HEK293 (cell line): ENCODE results near the gene SH3TC1.
A peak's percentile ranks its signal among the peaks of the same experiment; 100 is the strongest.

ENCODE experiments used
- BCL11B ChIP-seq: fragments of 450-650 bp; formaldehyde crosslinking; IDR thresholded peaks from 2 replicates; pipeline ENCODE4 v1.5.1; 2016; ENCODE audit warnings: low read depth, missing biosample characterization, missing genetic modification characterization
- CTCF ChIP-seq: fragments of 450-650 bp; formaldehyde crosslinking; IDR thresholded peaks from 2 replicates; pipeline ENCODE4 v1.5.1; 2016; ENCODE audit warnings: missing biosample characterization, missing genetic modification characterization
- GLIS2 ChIP-seq: fragments of 450-650 bp; formaldehyde crosslinking; IDR thresholded peaks from 2 replicates; pipeline ENCODE4 v1.5.1; 2016; ENCODE audit warnings: missing biosample characterization, missing genetic modification characterization
- HIC1 ChIP-seq: fragments of 450-650 bp; formaldehyde crosslinking; IDR thresholded peaks from 2 replicates; pipeline ENCODE4 v1.5.1; 2016; ENCODE audit warnings: missing biosample characterization, missing genetic modification characterization
- HOXD13 ChIP-seq: sonication (generic); formaldehyde crosslinking; IDR thresholded peaks from 2 replicates; pipeline ENCODE4 v1.8.0; 2022; ENCODE audit warnings: missing genetic modification reagents, borderline replicate concordance
- IKZF3 ChIP-seq: fragments of 450-650 bp; IDR thresholded peaks from 2 replicates; pipeline ENCODE4 v1.5.0; 2018; ENCODE audit warnings: missing biosample characterization, mild to moderate bottlenecking, missing genetic modification characterization, moderate library complexity
- KLF17 ChIP-seq: fragments of 450-650 bp; formaldehyde crosslinking; IDR thresholded peaks from 2 replicates; pipeline ENCODE4 v1.5.1; 2016; ENCODE audit warnings: missing biosample characterization, missing genetic modification characterization
- KLF7 ChIP-seq: fragments of 450-650 bp; formaldehyde crosslinking; IDR thresholded peaks from 2 replicates; pipeline ENCODE4 v1.5.1; 2016; ENCODE audit warnings: missing biosample characterization, missing genetic modification characterization, borderline replicate concordance
- PATZ1 ChIP-seq: fragments of 450-650 bp; formaldehyde crosslinking; IDR thresholded peaks from 2 replicates; pipeline ENCODE4 v1.5.1; 2016; ENCODE audit warnings: missing biosample characterization, missing genetic modification characterization
- PRDM6 ChIP-seq: fragments of 450-650 bp; formaldehyde crosslinking; IDR thresholded peaks from 2 replicates; pipeline ENCODE4 v1.5.1; 2017; ENCODE audit warnings: missing biosample characterization, missing genetic modification characterization
- ZBTB11 ChIP-seq: fragments of 450-650 bp; formaldehyde crosslinking; conservative IDR thresholded peaks from 2 replicates; pipeline ENCODE4 v1.5.1; 2016; ENCODE audit warnings: low read depth, missing biosample characterization, missing genetic modification characterization
- ZBTB20 ChIP-seq: fragments of 450-650 bp; formaldehyde crosslinking; IDR thresholded peaks from 2 replicates; pipeline ENCODE4 v1.5.1; 2016; ENCODE audit warnings: missing biosample characterization, missing genetic modification characterization
- ZBTB48 ChIP-seq: fragments of 450-650 bp; formaldehyde crosslinking; IDR thresholded peaks from 2 replicates; pipeline ENCODE4 v1.5.1; 2016; ENCODE audit warnings: missing biosample characterization, missing genetic modification characterization
- ZNF10 ChIP-seq: fragments of 450-650 bp; formaldehyde crosslinking; IDR thresholded peaks from 2 replicates; pipeline ENCODE4 v1.5.1; 2017; ENCODE audit warnings: missing biosample characterization, missing genetic modification characterization
- ZNF221 ChIP-seq: fragments of 450-650 bp; formaldehyde crosslinking; IDR thresholded peaks from 2 replicates; pipeline ENCODE4 v1.5.1; 2017; ENCODE audit warnings: missing biosample characterization, missing genetic modification characterization, borderline replicate concordance
- ZNF354C ChIP-seq: fragments of 450-650 bp; formaldehyde crosslinking; IDR thresholded peaks from 2 replicates; pipeline ENCODE4 v1.5.1; 2016; ENCODE audit warnings: missing biosample characterization, missing genetic modification characterization, low read depth, borderline replicate concordance
- ZNF449 ChIP-seq: fragments of 450-650 bp; formaldehyde crosslinking; IDR thresholded peaks from 2 replicates; pipeline ENCODE4 v1.5.1; 2017; ENCODE audit warnings: missing biosample characterization, mild to moderate bottlenecking, missing genetic modification characterization, moderate library complexity
- ZNF514 ChIP-seq: fragments of 450-650 bp; formaldehyde crosslinking; IDR thresholded peaks from 2 replicates; pipeline ENCODE4 v1.5.1; 2016; ENCODE audit warnings: missing biosample characterization, missing genetic modification characterization
- ZNF654 ChIP-seq: fragments of 450-650 bp; formaldehyde crosslinking; IDR thresholded peaks from 2 replicates; pipeline ENCODE4 v1.5.1; 2016; ENCODE audit warnings: low read depth, missing biosample characterization, missing genetic modification characterization
- ZNF704 ChIP-seq: fragments of 450-650 bp; formaldehyde crosslinking; IDR thresholded peaks from 2 replicates; pipeline ENCODE4 v1.5.1; 2016; ENCODE audit warnings: missing biosample characterization, missing genetic modification characterization
- ZNF707 ChIP-seq: fragments of 450-650 bp; formaldehyde crosslinking; IDR thresholded peaks from 2 replicates; pipeline ENCODE4 v1.5.1; 2016; ENCODE audit warnings: missing biosample characterization, missing genetic modification characterization
- ZNF843 ChIP-seq: fragments of 450-650 bp; formaldehyde crosslinking; IDR thresholded peaks from 2 replicates; pipeline ENCODE4 v1.5.1; 2016; ENCODE audit warnings: missing biosample characterization, missing genetic modification characterization
- ZSCAN30 ChIP-seq: fragments of 450-650 bp; IDR thresholded peaks from 2 replicates; pipeline ENCODE4 v1.5.1; 2018; ENCODE audit warnings: missing biosample characterization, mild to moderate bottlenecking, missing genetic modification characterization, moderate library complexity

The SH3TC1 gene

GRCh38 chr4:8241895-8242696 lies 43.0 kb downstream of the SH3TC1 start (continued):
- no peak for TF ChIP-seq ZNF704 (tag by site-specific recombination)
- TF ChIP-seq KLF7 = no peak
- TF ChIP-seq CTCF = peak; percentile 70
- TF ChIP-seq ZBTB48 (tag by site-specific recombination) = no peak
- no peak for TF ChIP-seq ZNF707 (tag by site-specific recombination)
- peak; percentile 74 for TF ChIP-seq ZNF654 (tag by site-specific recombination)
- TF ChIP-seq GLIS2 (tag by site-specific recombination) = peak; percentile 84
- TF ChIP-seq BCL11B (tag by site-specific recombination) = no peak
- no peak for TF ChIP-seq ZBTB11
- no peak for TF ChIP-seq IKZF3 (tag by site-specific recombination)
- no peak for TF ChIP-seq ZNF221
- peak; percentile 77 for TF ChIP-seq ZBTB20 (tag by site-specific recombination)
- no peak; the same call in 1 of the 2 replicates for TF ChIP-seq KLF17 (tag by site-specific recombination)
- peak; percentile 93 for TF ChIP-seq ZNF449 (tag by site-specific recombination)
- no peak for TF ChIP-seq HIC1
- no peak for TF ChIP-seq ZNF10
- TF ChIP-seq ZNF514 (tag by site-specific recombination) = no peak
- no peak for TF ChIP-seq ZNF843 (tag by site-specific recombination)
- peak; percentile 37; the same call in 1 of the 2 replicates for TF ChIP-seq ZSCAN30 (tag by site-specific recombination)
- 0 out of 2 replicates have a peak, but pooled peaks have one; percentile 37 for TF ChIP-seq PATZ1 (tag by site-specific recombination)
- TF ChIP-seq PRDM6 = no peak
- TF ChIP-seq ZNF354C (tag by site-specific recombination) = no peak
- TF ChIP-seq HOXD13 = no peak
